Thyroid gland (tissue), 4 donors: ENCODE measurements around the gene CAMKMT. TPM values are rescaled to one million over a fixed set of nuclear protein-coding genes. Genes with fewer than 3 reads are reported as not detected.

Source experiments
- DNase-seq, 2 donors: peaks; one replicate each; pipeline ENCODE4 v3.0.0-alpha.2; 2019
- H3K27ac ChIP-seq, 3 donors: fragments of 200-600 bp; sonication (generic); 1 replicate in 2 of 3; 2 replicates in 1 of 3; pipeline ENCODE4 v1.5.1; 2016 to 2019; ENCODE audit warnings: mild to moderate bottlenecking in 1 of 3, moderate library complexity in 1 of 3
- H3K27me3 ChIP-seq: fragments of 200-600 bp; sonication (generic); one replicate; pipeline ENCODE4 v1.5.1; 2019
- H3K36me3 ChIP-seq, 2 donors: fragments of 200-600 bp; sonication (generic); one replicate each; pipeline ENCODE4 v1.5.1; 2016 to 2019
- H3K4me1 ChIP-seq, 2 donors: fragments of 200-600 bp; sonication (generic); one replicate each; pipeline ENCODE4 v1.5.1; 2017 to 2019
- H3K4me3 ChIP-seq, 3 donors: fragments of 200-600 bp; sonication (generic); replicated peaks in 1 of 3; 1 replicate in 2 of 3; 2 replicates in 1 of 3; pipeline ENCODE4 v1.5.1; 2016; ENCODE audit warnings: mild to moderate bottlenecking in 1 of 3
- H3K9me3 ChIP-seq: fragments of 200-600 bp; sonication (generic); one replicate; pipeline ENCODE4 v1.5.1; 2017
- POLR2A ChIP-seq, 2 donors: fragments of 450-650 bp; IDR thresholded peaks; one replicate each; pipeline ENCODE4 v1.6.1; 2017; ENCODE audit warnings: antibody characterized with exemption in 2 of 2, mild to moderate bottlenecking in 2 of 2, moderate library complexity in 1 of 2
- WGBS, 2 donors: methylation state at CpG; one replicate each; pipeline ENCODE4 v1.1.5; 2017; 5-methylcytosine and 5-hydroxymethylcytosine counted together
- intact Hi-C: fragments of 100-400 bp; cut with DNase I; formaldehyde crosslinking; loops from one replicate; pipeline ENCODE4 v1.15.1; 2023
- total RNA-seq, 4 donors: library from RNA; depleted of rRNA; stranded (reverse); fragments of >200 nt; gene quantifications; one replicate each; pipeline ENCODE4 v1.2.3, GENCODE V29; 2016
- TF ChIP-seq, protein P1 (sequence below), 6 experiments: fragments of 200-600 bp in 3 of 6; fragments of 450-650 bp in 3 of 6; sonication (generic) in 3 of 6; IDR thresholded peaks; one replicate each; pipeline ENCODE4 v1.5.1; 2016 to 2019; ENCODE audit warnings: antibody characterized with exemption in 6 of 6, mild to moderate bottlenecking in 2 of 6, inconsistent platforms in 1 of 6, moderate library complexity in 1 of 6

The CAMKMT gene
- total RNA-seq, 4 donors from 2014 or later, result 13.5 to 23.7 (median 17.2) TPM

DNA sequence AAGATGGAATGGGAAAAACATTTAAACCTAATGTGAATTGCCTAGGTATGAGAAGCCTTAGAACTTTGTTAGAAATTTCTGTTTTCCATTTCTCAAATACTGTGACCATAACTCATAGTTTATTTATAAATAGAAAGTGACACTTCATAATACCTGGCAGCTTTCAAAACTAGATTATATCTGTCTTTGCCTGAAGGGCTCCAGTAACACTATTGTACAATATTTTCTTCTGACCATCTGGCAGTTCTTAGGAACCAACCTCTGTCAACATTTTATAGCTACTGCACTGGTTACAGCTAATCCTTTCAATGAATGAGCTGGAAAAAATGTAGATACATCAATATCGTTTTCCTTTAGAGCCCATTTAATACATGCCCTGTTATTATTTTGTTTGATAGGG, 237.4 kb downstream of the CAMKMT start:
- Histone ChIP-seq H3K4me3 (no peak overlapping the region), H3K9me3 (no peaks in the 10 kb centered on the region), H3K27ac (no peak overlapping the region), H3K4me1 (no peaks in the 10 kb centered on the region), H3K36me3 (no peaks in the 10 kb centered on the region), H3K27me3 (no peaks in the 10 kb centered on the region)
- intact Hi-C loops, result no loop called here
- no peak for TF ChIP-seq POLR2A (IDR thresholded peaks at IDR 0.05)
- TF ChIP-seq, protein P1, sequence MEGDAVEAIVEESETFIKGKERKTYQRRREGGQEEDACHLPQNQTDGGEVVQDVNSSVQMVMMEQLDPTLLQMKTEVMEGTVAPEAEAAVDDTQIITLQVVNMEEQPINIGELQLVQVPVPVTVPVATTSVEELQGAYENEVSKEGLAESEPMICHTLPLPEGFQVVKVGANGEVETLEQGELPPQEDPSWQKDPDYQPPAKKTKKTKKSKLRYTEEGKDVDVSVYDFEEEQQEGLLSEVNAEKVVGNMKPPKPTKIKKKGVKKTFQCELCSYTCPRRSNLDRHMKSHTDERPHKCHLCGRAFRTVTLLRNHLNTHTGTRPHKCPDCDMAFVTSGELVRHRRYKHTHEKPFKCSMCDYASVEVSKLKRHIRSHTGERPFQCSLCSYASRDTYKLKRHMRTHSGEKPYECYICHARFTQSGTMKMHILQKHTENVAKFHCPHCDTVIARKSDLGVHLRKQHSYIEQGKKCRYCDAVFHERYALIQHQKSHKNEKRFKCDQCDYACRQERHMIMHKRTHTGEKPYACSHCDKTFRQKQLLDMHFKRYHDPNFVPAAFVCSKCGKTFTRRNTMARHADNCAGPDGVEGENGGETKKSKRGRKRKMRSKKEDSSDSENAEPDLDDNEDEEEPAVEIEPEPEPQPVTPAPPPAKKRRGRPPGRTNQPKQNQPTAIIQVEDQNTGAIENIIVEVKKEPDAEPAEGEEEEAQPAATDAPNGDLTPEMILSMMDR (IDR thresholded peaks at IDR 0.05), result no peak
- WGBS, 2 donors, result 46 to 48% methylated on average over 1 of the region's 1 CpG
- no peak for DNase-seq

DNA sequence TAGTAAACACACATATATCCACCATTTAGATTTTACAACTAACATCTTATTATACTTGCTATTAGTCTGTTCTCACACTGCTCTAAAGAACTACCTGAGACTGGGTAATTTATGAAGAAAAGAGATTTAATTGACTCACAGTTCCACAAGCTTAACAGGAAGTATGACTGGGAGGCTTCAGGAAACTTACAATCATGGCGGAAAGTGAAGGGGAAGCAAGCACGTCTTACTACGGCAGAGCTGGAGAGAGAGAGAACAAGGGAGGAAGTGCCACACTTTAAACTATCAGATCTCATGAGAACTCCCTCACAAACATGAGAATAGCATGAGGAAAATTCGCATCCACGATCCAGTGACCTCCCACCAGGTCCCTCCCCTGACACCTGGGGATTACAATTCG, 240.7 kb downstream of the CAMKMT start:
- 88 to 91% methylated on average over 6 of the region's 6 CpGs for WGBS, 2 donors
- H3K9me3 ChIP-seq, result no peaks in the 10 kb centered on the region
- no peaks in the 10 kb centered on the region for H3K36me3 ChIP-seq
- no peak overlapping the region for H3K4me3 ChIP-seq
- H3K27ac ChIP-seq, result no peak overlapping the region
- DNase-seq, result no peak
- TF ChIP-seq, protein P1 (IDR thresholded peaks at IDR 0.05), result no peak
- TF ChIP-seq POLR2A (IDR thresholded peaks at IDR 0.05), result no peak
- H3K27me3 ChIP-seq, result no peaks in the 10 kb centered on the region
- H3K4me1 ChIP-seq, result no peaks in the 10 kb centered on the region
- intact Hi-C loops, result no loop called here

DNA sequence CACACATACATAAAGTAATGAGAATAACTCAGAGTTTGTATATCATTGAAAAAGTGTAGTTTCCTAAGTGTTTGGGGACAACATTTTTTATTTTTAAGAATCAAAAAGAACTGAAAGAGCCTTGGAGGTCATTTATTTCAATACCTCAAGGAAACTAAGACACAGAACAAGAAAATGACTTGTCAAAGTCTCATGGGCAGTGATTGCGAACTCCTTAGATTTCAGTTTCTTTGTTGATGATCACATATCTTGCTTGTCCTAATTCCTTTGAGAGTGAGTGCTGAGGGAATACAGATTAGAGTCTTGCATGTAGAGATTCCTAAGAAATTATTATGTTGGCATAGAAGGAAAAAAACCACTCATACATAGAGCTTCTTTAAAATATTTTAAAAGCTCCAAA, 243.8 kb downstream of the CAMKMT start:
- no peaks in the 10 kb centered on the region for H3K9me3 ChIP-seq
- no peak overlapping the region for H3K27ac ChIP-seq
- no peak for DNase-seq
- TF ChIP-seq, protein P1 (IDR thresholded peaks at IDR 0.05), result no peak
- TF ChIP-seq POLR2A (IDR thresholded peaks at IDR 0.05), result no peak
- intact Hi-C loops, result no loop called here
- WGBS, 2 donors, result 5 to 65% methylated on average over 1 of the region's 1 CpG
- H3K36me3 ChIP-seq, result no peaks in the 10 kb centered on the region
- no peak overlapping the region for H3K4me3 ChIP-seq
- H3K27me3 ChIP-seq, result no peaks in the 10 kb centered on the region
- no peaks in the 10 kb centered on the region for H3K4me1 ChIP-seq

DNA sequence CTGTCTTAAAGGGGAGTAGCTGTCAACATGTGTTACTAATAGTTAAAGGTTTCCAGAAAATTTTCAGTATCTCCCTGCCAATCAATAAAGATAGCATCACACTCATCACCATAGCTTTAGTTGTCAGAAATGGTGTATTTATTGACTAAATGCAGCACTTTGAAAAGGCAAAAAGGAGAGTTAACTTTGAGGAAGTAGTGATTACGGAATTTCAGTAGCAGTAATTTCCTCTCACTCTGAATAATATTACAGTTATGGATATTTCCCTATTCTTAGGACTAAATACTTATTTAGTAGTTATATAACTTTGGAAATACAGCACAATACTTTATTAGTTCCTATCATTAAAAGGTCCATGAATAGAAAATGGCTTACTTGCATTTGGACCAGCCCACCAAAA, 250.5 kb downstream of the CAMKMT start:
- Histone ChIP-seq H3K4me3 (no peak overlapping the region), H3K36me3 (no peaks in the 10 kb centered on the region), H3K27ac (no peak overlapping the region), H3K9me3 (no peaks in the 10 kb centered on the region), H3K27me3 (no peaks in the 10 kb centered on the region), H3K4me1 (peaks cover 5 to 17% of the 10 kb centered on the region in 2 donors)
- WGBS, 2 donors, result 95 to 96% methylated on average over 1 of the region's 1 CpG
- intact Hi-C loops, result no loop called here
- TF ChIP-seq, protein P1 (IDR thresholded peaks at IDR 0.05), result no peak
- TF ChIP-seq POLR2A (IDR thresholded peaks at IDR 0.05), result no peak
- DNase-seq, result no peak

DNA sequence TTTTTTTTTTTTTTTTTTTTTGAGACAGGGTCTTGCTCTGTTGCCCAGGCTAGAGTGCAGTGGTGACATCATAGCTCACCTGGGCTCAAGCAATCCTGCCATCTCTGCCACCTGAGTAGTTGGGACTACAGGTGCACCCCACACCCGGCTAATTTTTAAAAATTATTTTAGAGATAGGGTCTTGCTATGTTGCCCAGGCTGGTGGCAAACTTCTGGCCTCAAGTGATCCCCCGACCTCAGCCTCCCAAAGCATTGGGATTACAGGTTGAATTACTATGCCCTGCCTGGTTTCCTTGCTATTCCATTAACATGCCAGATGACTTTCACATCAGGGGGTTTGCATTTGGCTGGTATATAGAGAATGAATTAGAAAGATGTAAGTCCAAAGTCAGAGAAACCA, 253.2 kb downstream of the CAMKMT start:
- TF ChIP-seq POLR2A (IDR thresholded peaks at IDR 0.05), result no peak
- TF ChIP-seq, protein P1 (IDR thresholded peaks at IDR 0.05), result no peak
- H3K36me3 ChIP-seq, result no peaks in the 10 kb centered on the region
- H3K4me3 ChIP-seq, result no peak overlapping the region
- no peak overlapping the region for H3K27ac ChIP-seq
- intact Hi-C loops, result no loop called here
- H3K4me1 ChIP-seq, result peaks cover 11 to 25% of the 10 kb centered on the region in 2 donors
- H3K27me3 ChIP-seq, result no peaks in the 10 kb centered on the region
- WGBS, 2 donors, result 97% methylated on average over 2 of the region's 2 CpGs
- no peak for DNase-seq
- no peaks in the 10 kb centered on the region for H3K9me3 ChIP-seq
